A549 treated with CpdA at 1 μM for 4 hours (cell line): ENCODE data around the gene OVAAL. TPM values are rescaled to one million over a fixed set of nuclear protein-coding genes. Genes with fewer than 3 reads are reported as not detected.

ENCODE experiments used
- total RNA-seq: library from RNA; stranded (reverse); fragments of 200-300 nt; extraction: Qiagen RNA extraction; gene quantifications from 5 replicates; pipeline ENCODE4 v1.2.3, GENCODE V29; 2022; ENCODE audit warnings: low read depth

OVAAL gene
- 0.05 to 0.19 TPM in 2 of 5 replicates, not detected in the others for total RNA-seq

DNA sequence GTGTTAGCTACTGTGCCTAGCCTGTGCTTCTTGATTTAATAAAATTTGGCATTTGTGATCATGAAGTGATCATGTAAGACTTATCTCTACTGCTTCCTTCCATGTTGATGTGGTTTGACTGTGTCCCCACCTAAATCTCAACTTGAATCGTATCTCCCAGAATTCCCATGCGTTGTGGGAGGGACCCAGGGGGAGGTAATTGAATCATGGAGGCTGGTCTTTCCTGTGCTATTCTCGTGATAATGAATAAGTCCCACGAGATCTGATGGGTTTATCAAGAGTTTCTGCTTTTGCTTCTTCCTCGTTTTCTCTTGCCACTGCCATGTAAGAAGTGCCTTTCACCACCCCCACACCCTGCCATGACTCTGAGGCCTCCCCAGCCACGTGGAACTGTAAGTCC is at the start of gene OVAAL:
OVAAL (plus strand) TSS at position 301 of the 400 bp plus-strand sequence.

Other genes starting within 250 kb of the OVAAL start
- gene ACBD6, start 56.4 kb upstream of the OVAAL start, total RNA-seq: 54.7 to 58.3 TPM (median 55.8 TPM) in 5 replicates
- 18.3 to 26.7 TPM (median 22.2 TPM) in 5 replicates for gene XPR1, start 73.1 kb downstream of the OVAAL start, total RNA-seq